ENCODE results near the gene COL4A1. TPM values are rescaled to one million over a fixed set of nuclear protein-coding genes. Genes with fewer than 3 reads are reported as not detected.
A peak's percentile ranks its signal among the peaks of the same experiment; 100 is the strongest.

The COL4A1 gene
- polyA plus RNA-seq, 1 of the 3 experiments (the other 2 are of a cell fraction): 30.3 TPM

DNA sequence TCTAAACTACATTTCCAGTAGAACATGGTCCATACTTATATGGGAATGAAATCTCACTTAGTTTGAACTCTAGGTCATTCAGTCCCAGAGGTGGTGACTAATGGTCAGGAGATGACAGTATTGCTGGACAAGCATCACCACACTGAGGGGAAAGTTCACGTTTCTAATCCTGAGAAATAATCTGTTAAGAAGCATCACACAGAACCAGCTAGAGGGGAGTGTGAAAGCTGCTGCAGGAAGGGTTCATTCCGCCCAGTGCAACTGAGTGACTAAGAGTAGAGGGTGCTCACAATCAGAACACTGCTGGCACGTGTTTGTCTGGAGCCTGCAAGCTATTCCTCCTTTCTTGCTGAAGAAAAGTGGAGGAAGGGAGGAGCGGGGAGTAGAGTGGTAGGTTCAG, 2.7 kb downstream of the COL4A1 start:
- H3K4me3 ChIP-seq (ENCODE audit: low read depth in 2 of 2, low read length in 1 of 2): no peak overlapping the region; a peak in 2 of 4 replicates
- ChIA-PET POLR2A (interaction anchor here (1.5 kb wide), 1 partner anchor 66 kb away, joined by 3 read pairs; no protein-coding TSS in a partner anchor), CTCF (interaction anchor here (1.0 to 4.1 kb wide), 6 partner anchors 43 to 108 kb away, joined by 3 to 15 read pairs (median 6); no protein-coding TSS in a partner anchor)
- TF ChIP-seq ZBTB33 (IDR thresholded peaks at IDR 0.05; ENCODE audit: borderline replicate concordance, low read depth): no peak
- no peak for TF ChIP-seq NRF1 (IDR thresholded peaks at IDR 0.05; ENCODE audit: low read depth, low read length)
- no peak for TF ChIP-seq TAF1 (IDR thresholded peaks at IDR 0.05; ENCODE audit: borderline replicate concordance, low read depth, low read length)
- no peak for TF ChIP-seq CHD2 (IDR thresholded peaks at IDR 0.05; ENCODE audit: low read length, partially characterized antibody)
- no peak for TF ChIP-seq EZH2phosphoT487 (IDR thresholded peaks at IDR 0.05; ENCODE audit: borderline replicate concordance, low read depth)
- TF ChIP-seq JUND (IDR thresholded peaks at IDR 0.05): no peak
- no peak for TF ChIP-seq RCOR1 (IDR thresholded peaks at IDR 0.05; ENCODE audit: low read length)
- TF ChIP-seq PBX3 (IDR thresholded peaks at IDR 0.05): no peak
- TF ChIP-seq YY1 (IDR thresholded peaks at IDR 0.05; ENCODE audit: low read depth): no peak
- no peak for TF ChIP-seq ELF1 (IDR thresholded peaks at IDR 0.05)
- TF ChIP-seq, protein P1, sequence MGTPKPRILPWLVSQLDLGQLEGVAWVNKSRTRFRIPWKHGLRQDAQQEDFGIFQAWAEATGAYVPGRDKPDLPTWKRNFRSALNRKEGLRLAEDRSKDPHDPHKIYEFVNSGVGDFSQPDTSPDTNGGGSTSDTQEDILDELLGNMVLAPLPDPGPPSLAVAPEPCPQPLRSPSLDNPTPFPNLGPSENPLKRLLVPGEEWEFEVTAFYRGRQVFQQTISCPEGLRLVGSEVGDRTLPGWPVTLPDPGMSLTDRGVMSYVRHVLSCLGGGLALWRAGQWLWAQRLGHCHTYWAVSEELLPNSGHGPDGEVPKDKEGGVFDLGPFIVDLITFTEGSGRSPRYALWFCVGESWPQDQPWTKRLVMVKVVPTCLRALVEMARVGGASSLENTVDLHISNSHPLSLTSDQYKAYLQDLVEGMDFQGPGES (IDR thresholded peaks at IDR 0.05; ENCODE audit: low read depth, low read length): no peak
- TF ChIP-seq FOXJ3 (CRISPR knock-in tag; IDR thresholded peaks at IDR 0.05): no peak
- no peak for TF ChIP-seq TEAD4 (IDR thresholded peaks at IDR 0.05; ENCODE audit: borderline replicate concordance, insufficient read depth)
- no peak for TF ChIP-seq NFIC (IDR thresholded peaks at IDR 0.05; ENCODE audit: borderline replicate concordance)
- TF ChIP-seq GABPA (IDR thresholded peaks at IDR 0.05; ENCODE audit: low read depth): no peak
- TF ChIP-seq POLR2AphosphoS5 (IDR thresholded peaks at IDR 0.05; ENCODE audit: low read depth, low read length): no peak
- no peak for TF ChIP-seq RXRA (IDR thresholded peaks at IDR 0.05; ENCODE audit: borderline replicate concordance, low read depth)
- TF ChIP-seq REST (IDR thresholded peaks at IDR 0.05; ENCODE audit: low read depth, low read length): no peak
- TF ChIP-seq USF1 (IDR thresholded peaks at IDR 0.05; ENCODE audit: borderline replicate concordance, low read depth): no peak
- peaks cover 19% of the 10 kb centered on the region; the same call in 1 of the 2 replicates for H4K20me1 ChIP-seq (ENCODE audit: insufficient read depth)
- H3K9me3 ChIP-seq: no peaks in the 10 kb centered on the region
- DNase-seq: no peak
- 83% methylated on average over 4 of the region's 4 CpGs for WGBS (ENCODE audit: low lambda C conversion rate)
- H3K9ac ChIP-seq: no peak overlapping the region
- H3K4me1 ChIP-seq (ENCODE audit: control insufficient read depth in 1 of 2, insufficient read depth in 2 of 2, low read depth in 1 of 2, low read length in 1 of 2): peaks cover 32 to 42% of the 10 kb centered on the region in 2 experiments; a peak in 3 of 4 replicates
- H2AFZ ChIP-seq (ENCODE audit: low read depth): no peak overlapping the region
- H3K4me2 ChIP-seq: peak overlapping the region; percentile 98
- peaks cover 100% of the 10 kb centered on the region for H3K79me2 ChIP-seq (ENCODE audit: insufficient read depth)
- H3K36me3 ChIP-seq (replicated peaks in 1 of 2; ENCODE audit: control insufficient read depth in 1 of 2, insufficient read depth in 2 of 2, low read length in 1 of 2): peaks cover 0 to 8% of the 10 kb centered on the region in 2 experiments
- H3K27me3 ChIP-seq (ENCODE audit: insufficient read depth): no peaks in the 10 kb centered on the region
- peaks cover 8% of the 10 kb centered on the region for H3F3A ChIP-seq (replicated peaks; ENCODE audit: insufficient read depth)
- H3K27ac ChIP-seq (ENCODE audit: low read depth in 2 of 2, low read length in 1 of 2): peak overlapping the region in 1 of 2 experiments; percentile 39; a peak in 2 of 4 replicates
- no peaks in the 10 kb centered on the region for H3K9me2 ChIP-seq
